ENCODE measurements around the gene BCAP29. TPM values are rescaled to one million over a fixed set of nuclear protein-coding genes. Genes with fewer than 3 reads are reported as not detected.

The BCAP29 gene
- total RNA-seq, 1 experiment from 2014 or later = 43.2 TPM

- H3K9ac ChIP-seq (ENCODE audit: low read length) = no peak overlapping the region
- RAD21 ChIA-PET (ENCODE audit: low non-redundant PET in 1 of 2, low total read pairs in 2 of 2, uncharacterized antibody in 2 of 2, unreplicated experiment in 2 of 2) = no interaction called here
- POLR2A ChIA-PET = no interaction called here
- no peak for ATAC-seq
- no peak for DNase-seq (ENCODE audit: low read depth, low spot score)
- CTCF ChIA-PET = no interaction called here
- no peaks in the 10 kb centered on the region for H3K36me3 ChIP-seq (ENCODE audit: control insufficient read depth in 1 of 2, insufficient read depth in 2 of 2, low read length in 2 of 2)
- no peak overlapping the region for H3K27ac ChIP-seq (ENCODE audit: low read depth, low read length)
- no TSS peak for BruUV-seq (replicated peaks)
- TF ChIP-seq RAD21 (IDR thresholded peaks at IDR 0.05; ENCODE audit: low read depth) (no peak), YY1 (IDR thresholded peaks at IDR 0.05; ENCODE audit: extremely low read depth, insufficient replicate concordance, low read depth, low read length) (no peak)
- H3K4me2 ChIP-seq (ENCODE audit: low read length) = no peak overlapping the region
- H4K20me1 ChIP-seq (ENCODE audit: insufficient read depth) = no peaks in the 10 kb centered on the region
- H3K27me3 ChIP-seq (ENCODE audit: insufficient read depth, low read length) = no peaks in the 10 kb centered on the region
- H3K9me3 ChIP-seq (ENCODE audit: control insufficient read depth in 1 of 2, insufficient read depth in 1 of 2, low read depth in 1 of 2, low read length in 2 of 2) = no peaks in the 10 kb centered on the region
- no peak overlapping the region for H3K4me3 ChIP-seq (replicated peaks in 1 of 2; ENCODE audit: low read depth in 1 of 2, low read length in 2 of 2)
- H2AFZ ChIP-seq (ENCODE audit: low read depth, low read length, poor library complexity, severe bottlenecking) = no peak overlapping the region
- H3K79me2 ChIP-seq (ENCODE audit: insufficient read depth, low read length) = no peaks in the 10 kb centered on the region
- intact Hi-C loops (cut with micrococcal nuclease) = no loop called here
- H3K4me1 ChIP-seq (ENCODE audit: control insufficient read depth in 1 of 2, insufficient read depth in 2 of 2, low read length in 2 of 2) = no peaks in the 10 kb centered on the region
- H3K9me2 ChIP-seq (ENCODE audit: insufficient read depth) = no peaks in the 10 kb centered on the region
Observed at GRCh38 chr7:107622894-107623293, 42.8 kb downstream of the BCAP29 start.

GRCh38 chr7:107627002-107627401, 47.0 kb downstream of the BCAP29 start:
- BruUV-seq (replicated peaks) = no TSS peak
- intact Hi-C loops (cut with micrococcal nuclease) = no loop called here
- no peak overlapping the region for H3K4me2 ChIP-seq (ENCODE audit: low read length)
- H3K27ac ChIP-seq (ENCODE audit: low read depth, low read length) = no peak overlapping the region
- no peak for TF ChIP-seq EZH2 (IDR thresholded peaks at IDR 0.05)
- no peak for TF ChIP-seq RAD21 (IDR thresholded peaks at IDR 0.05; ENCODE audit: low read depth)
- no peak for TF ChIP-seq REST (IDR thresholded peaks at IDR 0.05; ENCODE audit: low read depth)
- TF ChIP-seq MAX (IDR thresholded peaks at IDR 0.05) = no peak
- no peak for TF ChIP-seq JUND (IDR thresholded peaks at IDR 0.05)
- no peak for TF ChIP-seq ATF3 (IDR thresholded peaks at IDR 0.05)
- TF ChIP-seq SP1 (IDR thresholded peaks at IDR 0.05; ENCODE audit: low read depth) = no peak
- no peak for TF ChIP-seq CTCF (IDR thresholded peaks at IDR 0.05 in 2 of 3, conservative IDR thresholded peaks at IDR 0.05 in 1 of 3; ENCODE audit: borderline replicate concordance in 1 of 3, insufficient read depth in 1 of 3, low read depth in 2 of 3, low read length in 2 of 3)
- TF ChIP-seq EZH2phosphoT487 (IDR thresholded peaks at IDR 0.05; ENCODE audit: borderline replicate concordance) = no peak
- TF ChIP-seq ZFX (IDR thresholded peaks at IDR 0.05) = no peak
- H3K9me3 ChIP-seq (ENCODE audit: control insufficient read depth in 1 of 2, insufficient read depth in 1 of 2, low read depth in 1 of 2, low read length in 2 of 2) = no peaks in the 10 kb centered on the region
- H3K9me2 ChIP-seq (ENCODE audit: insufficient read depth) = no peaks in the 10 kb centered on the region
- ChIA-PET POLR2A (no interaction called here), CTCF (no interaction called here), RAD21 (ENCODE audit: low non-redundant PET in 1 of 2, low total read pairs in 2 of 2, uncharacterized antibody in 2 of 2, unreplicated experiment in 2 of 2) (no interaction called here)
- DNase-seq (ENCODE audit: low read depth, low spot score) = no peak
- no peaks in the 10 kb centered on the region for H3K36me3 ChIP-seq (ENCODE audit: control insufficient read depth in 1 of 2, insufficient read depth in 2 of 2, low read length in 2 of 2)
- no peak overlapping the region for H2AFZ ChIP-seq (ENCODE audit: low read depth, low read length, poor library complexity, severe bottlenecking)
- no peak overlapping the region for H3K4me3 ChIP-seq (replicated peaks in 1 of 2; ENCODE audit: low read depth in 1 of 2, low read length in 2 of 2)
- no peak for ATAC-seq
- H3K79me2 ChIP-seq (ENCODE audit: insufficient read depth, low read length) = no peaks in the 10 kb centered on the region
- H3K4me1 ChIP-seq (ENCODE audit: control insufficient read depth in 1 of 2, insufficient read depth in 2 of 2, low read length in 2 of 2) = no peaks in the 10 kb centered on the region
- no peak overlapping the region for H3K9ac ChIP-seq (ENCODE audit: low read length)
- no peaks in the 10 kb centered on the region for H3K27me3 ChIP-seq (ENCODE audit: insufficient read depth, low read length)
- H4K20me1 ChIP-seq (ENCODE audit: insufficient read depth) = no peaks in the 10 kb centered on the region
